HEK293T (cell line): ENCODE results near the gene DLG2.

ENCODE experiments used
- ARNT ChIP-seq: fragments of 450-650 bp; IDR thresholded peaks from 2 replicates; pipeline ENCODE4 v1.6.1; 2017; ENCODE audit warnings: mild to moderate bottlenecking
- CTBP1 ChIP-seq: fragments of 450-650 bp; IDR thresholded peaks from 2 replicates; pipeline ENCODE4 v1.6.1; 2016; ENCODE audit warnings: borderline replicate concordance
- NFRKB ChIP-seq: fragments of 450-650 bp; IDR thresholded peaks from 2 replicates; pipeline ENCODE4 v1.6.1; 2016; ENCODE audit warnings: mild to moderate bottlenecking, moderate library complexity
- SUZ12 ChIP-seq: fragments of 450-650 bp; IDR thresholded peaks from 2 replicates; pipeline ENCODE4 v1.6.1; 2016; ENCODE audit warnings: mild to moderate bottlenecking
- TF ChIP-seq, protein P1 (sequence below): fragments of 450-650 bp; IDR thresholded peaks from 2 replicates; pipeline ENCODE4 v1.6.1; 2016

DNA sequence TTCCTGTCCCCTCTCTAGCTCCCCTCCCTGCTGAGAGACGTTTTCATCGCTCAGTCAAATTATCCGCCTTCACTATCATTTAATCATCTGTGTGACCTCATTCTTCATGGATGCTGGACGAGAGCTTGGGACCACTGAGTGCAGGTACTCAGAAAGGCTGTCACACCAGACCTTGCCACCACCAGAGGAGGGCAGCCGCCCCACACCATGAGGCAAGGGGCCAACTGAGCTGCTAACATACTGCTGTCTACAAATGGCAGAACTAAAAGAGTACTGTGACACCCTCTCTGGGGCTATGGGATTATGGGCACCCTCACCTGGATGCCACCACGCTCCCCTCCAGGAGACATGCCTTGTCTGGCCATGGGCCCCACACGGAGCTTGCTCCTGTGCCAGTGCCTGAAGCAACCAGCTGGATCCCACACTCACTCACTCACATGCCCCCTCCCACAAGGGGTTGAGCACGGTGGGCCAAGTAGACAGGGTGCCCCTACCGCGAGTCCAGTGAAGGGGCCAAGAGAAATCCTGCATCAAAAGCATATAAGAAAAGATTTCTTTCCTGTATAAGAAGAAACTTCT, 1670.9 kb downstream of the DLG2 start:
- no peak for TF ChIP-seq CTBP1
- TF ChIP-seq, protein P1, sequence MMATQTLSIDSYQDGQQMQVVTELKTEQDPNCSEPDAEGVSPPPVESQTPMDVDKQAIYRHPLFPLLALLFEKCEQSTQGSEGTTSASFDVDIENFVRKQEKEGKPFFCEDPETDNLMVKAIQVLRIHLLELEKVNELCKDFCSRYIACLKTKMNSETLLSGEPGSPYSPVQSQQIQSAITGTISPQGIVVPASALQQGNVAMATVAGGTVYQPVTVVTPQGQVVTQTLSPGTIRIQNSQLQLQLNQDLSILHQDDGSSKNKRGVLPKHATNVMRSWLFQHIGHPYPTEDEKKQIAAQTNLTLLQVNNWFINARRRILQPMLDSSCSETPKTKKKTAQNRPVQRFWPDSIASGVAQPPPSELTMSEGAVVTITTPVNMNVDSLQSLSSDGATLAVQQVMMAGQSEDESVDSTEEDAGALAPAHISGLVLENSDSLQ: no peak
- TF ChIP-seq NFRKB: no peak
- no peak for TF ChIP-seq SUZ12
- no peak for TF ChIP-seq ARNT
